ENCODE data around the gene IGIP.

GRCh38 chr5:140169410-140169809 is 43.7 kb downstream of the IGIP start:
- TF ChIP-seq, protein P1, sequence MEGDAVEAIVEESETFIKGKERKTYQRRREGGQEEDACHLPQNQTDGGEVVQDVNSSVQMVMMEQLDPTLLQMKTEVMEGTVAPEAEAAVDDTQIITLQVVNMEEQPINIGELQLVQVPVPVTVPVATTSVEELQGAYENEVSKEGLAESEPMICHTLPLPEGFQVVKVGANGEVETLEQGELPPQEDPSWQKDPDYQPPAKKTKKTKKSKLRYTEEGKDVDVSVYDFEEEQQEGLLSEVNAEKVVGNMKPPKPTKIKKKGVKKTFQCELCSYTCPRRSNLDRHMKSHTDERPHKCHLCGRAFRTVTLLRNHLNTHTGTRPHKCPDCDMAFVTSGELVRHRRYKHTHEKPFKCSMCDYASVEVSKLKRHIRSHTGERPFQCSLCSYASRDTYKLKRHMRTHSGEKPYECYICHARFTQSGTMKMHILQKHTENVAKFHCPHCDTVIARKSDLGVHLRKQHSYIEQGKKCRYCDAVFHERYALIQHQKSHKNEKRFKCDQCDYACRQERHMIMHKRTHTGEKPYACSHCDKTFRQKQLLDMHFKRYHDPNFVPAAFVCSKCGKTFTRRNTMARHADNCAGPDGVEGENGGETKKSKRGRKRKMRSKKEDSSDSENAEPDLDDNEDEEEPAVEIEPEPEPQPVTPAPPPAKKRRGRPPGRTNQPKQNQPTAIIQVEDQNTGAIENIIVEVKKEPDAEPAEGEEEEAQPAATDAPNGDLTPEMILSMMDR (IDR thresholded peaks at IDR 0.05), result no peak
- TF ChIP-seq POLR2A (IDR thresholded peaks at IDR 0.05), result no peak

Measured in esophagus squamous epithelium (tissue), 4 donors.